ENCODE results near the gene MYH11.

MYH11 gene

DNA sequence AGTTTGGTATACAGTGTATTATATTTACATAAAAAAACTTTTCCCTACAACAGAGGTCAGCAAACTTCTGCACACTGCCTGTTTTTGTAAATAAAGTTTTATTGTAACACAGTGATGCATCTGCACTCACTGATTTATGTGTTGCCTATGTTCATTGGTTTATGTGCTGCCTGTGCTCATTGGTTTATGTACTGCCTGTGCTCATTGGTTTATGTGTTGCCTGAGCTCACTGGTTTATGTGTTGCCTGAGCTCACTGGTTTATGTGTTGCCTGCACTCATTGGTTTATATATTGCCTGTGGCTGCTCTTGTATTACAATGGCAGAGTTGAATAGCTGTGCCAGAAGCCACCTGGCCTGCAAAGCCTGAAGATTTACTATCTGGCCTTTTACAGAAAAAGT is 81.6 kb downstream of the MYH11 start:
- DNase-seq, result no peak

DNA sequence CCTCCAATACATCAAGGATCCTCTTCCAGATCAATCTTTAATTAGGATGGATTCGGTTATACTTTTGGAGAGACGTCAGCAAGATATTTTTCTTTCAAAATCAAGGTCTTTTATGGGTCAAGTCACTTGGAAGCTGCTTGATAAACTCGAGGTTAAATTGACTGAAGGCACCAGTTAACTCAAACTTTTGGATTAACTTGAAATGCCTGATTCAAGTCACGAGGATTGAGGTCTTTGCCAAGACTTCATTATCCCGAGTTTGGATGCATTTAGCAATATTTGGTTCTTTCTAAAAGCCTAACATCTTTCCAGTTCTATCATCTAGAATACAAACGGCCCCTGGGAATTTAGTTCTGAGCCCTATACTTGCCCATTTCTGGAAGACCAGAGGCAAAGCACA is 82.9 kb downstream of the MYH11 start:
- DNase-seq, result no peak

DNA sequence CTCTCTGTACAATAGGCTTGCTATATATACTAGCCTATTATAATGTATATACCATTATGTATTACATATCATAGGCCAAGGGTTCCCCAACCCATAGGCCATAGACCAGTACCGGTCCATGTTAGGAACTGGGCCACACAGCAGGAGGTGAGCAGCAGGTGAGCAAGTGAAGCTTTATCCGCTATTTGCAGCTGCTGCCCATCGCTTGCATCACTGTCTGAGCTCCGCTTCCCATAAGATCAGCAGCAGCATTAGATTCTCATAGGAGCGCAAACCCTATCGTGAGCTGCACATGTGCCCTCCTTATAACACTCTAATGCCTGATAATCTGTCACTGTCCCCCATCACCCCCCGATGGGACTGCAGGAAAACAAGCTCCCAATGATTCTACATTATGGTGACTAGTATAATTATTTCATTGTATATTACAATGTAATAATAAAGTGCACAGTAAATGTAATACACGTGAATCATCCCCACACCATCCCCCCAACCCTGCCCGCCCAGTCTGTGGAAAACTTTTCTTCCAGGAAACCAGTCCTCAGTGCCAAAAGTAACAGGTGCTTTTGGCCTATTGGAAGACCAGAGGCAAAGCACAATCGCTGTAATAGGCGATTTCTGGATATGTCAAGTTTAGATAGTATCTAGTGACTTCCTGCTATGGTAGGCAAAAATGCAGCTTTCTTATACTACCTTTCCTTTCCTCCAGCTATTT is 84.1 kb downstream of the MYH11 start:
- no peak for DNase-seq

DNA sequence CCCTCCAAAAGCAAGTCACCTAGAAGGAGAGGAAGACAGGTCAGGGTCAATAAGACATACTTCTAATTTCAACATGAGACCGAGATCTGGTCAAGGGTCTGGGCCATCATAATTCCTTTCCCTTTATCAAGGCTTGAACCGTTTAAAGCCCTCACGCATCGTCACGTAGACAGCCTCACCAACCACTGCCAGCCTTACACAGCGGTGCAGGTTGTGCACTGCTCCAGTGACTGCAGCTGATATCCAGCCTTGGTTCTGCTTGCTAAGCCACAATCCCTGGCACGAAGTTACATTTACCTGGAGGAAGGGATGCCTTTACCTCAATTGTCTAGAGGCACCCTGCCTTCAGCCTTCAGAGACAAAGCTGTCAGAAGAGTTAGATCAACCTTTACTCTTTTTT is 85.1 kb downstream of the MYH11 start:
- no peak for DNase-seq

DNA sequence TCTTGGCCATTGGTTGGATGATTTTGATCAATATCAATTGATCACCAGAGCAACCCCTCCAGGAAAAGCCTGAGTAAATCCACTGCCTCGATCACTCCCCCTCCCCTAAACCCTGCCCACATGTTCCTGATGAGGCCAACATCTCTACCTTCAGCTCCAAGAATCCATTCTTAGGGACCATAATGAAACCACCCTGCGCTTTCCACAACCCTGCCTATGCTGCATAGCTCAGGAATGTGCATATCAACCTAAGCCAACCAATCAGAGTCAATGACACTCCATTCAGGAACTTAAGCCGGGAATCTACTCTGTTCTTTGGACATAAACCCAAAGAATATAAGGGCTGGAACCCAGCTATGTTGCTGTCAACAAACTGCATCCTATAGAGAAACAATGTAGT is 86.3 kb downstream of the MYH11 start:
- DNase-seq, result no peak

DNA sequence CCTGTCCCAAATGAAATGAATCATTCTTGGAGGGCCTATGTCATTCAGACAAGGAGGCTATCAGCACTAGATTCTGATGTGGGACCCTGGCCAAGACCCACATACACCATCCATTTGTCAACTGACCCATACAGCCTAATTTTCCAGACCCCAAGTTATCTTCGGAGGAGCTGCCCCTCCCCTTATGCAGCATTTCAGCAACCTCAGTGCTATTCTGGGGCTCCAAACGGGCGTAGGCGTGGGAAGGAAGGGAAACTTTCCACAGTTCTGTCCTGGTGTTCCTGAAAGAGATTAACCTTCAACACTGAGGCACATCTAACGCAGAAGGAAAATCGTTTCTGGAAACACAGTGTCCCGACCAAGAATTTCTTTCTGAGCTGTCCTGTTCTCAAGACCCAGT is 86.7 kb downstream of the MYH11 start:
- DNase-seq, result no peak

DNA sequence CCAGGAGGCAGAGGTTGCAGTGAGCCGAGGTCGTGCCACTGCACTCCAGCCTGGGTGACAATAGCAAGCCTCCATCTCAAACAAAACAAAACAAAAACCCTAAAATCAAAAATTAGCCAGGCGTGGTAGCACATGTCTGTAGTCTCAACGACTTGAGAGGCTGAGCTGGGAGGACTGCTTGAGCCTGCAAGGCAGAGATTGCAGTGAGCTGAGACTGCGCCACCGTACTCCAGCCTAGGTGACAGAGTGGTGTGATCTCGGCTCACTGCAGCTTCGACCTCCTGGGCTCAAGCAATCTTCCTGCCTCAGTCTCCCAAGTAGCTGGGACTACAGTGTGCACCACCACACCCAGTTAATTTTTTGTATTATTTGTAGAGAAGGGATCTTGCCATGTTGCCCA is 87.6 kb downstream of the MYH11 start:
- no peak for DNase-seq

DNA sequence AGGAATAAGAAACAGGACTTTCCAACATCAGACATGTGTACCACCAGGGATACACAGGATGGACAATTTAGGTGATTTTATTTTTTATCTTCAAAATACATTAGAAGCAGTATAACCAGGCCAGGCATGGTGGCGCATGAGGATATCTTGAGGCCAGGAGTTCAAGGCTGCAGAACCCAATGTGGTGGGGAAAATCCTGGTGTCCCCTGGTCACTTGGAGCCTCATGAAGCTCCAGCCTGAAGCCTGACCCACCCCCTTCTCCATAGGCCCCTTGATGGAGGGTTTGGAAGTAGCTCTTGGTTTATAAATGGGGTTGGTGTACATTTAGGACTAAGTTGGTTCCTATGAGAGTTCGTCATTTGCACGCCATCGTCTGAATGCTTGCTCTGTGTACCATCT is 88.6 kb downstream of the MYH11 start:
- no peak for DNase-seq

DNA sequence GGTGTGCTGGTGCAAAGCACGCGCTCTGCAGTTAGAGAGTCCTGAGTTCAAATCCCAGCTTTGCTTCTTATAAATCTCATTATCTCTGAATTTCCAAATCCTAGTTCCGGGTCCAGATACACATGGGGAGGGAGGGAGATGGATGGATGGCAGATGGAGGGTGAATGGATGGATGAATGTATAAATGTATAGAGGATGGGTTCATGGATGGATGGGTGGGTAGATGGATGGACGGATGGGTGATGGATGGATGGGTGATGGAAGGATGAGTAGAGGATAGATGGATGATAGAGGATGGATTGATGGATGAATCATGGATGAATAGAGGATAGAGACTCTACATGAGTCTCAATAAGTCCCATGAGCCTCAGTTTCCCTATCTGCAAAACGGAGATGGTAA is 89.9 kb downstream of the MYH11 start:
- no peak for DNase-seq

DNA sequence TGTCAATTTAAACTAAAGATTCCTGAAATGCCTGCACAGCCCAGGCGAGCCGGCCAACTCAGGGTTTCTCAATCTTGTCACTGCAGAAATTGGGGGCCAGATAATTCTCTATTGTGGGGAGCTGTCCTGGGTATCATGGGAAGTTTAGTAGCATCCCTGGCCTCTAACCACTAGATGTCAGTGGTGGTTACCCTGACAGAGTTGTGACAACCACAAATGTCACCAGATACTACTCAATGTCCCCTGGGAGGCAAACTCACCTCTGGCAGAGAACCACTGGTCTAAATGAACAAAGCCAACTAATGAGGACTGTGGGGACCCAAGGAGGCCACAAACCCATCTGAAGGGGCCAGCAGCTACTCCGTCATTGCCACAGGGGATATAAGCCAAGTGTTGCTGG is 90.9 kb downstream of the MYH11 start:
- no peak for DNase-seq

DNA sequence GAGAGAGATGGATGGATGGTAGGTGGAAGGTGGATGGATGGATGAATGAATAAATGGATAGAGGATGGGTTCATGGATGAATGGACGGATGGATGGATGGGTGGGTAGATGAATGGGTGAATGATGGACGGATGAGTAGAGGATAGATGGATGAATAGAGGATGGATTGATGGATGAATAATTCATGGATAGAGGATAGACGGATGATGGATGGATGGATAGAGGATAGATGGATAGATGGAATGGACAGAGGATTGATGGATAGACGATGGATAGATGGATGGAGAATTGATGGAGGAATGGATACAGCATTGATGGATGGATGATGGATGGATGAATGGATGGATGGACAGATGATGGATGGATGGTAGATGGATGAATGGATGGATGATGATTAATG is 91.7 kb downstream of the MYH11 start:
- no peak for DNase-seq

DNA sequence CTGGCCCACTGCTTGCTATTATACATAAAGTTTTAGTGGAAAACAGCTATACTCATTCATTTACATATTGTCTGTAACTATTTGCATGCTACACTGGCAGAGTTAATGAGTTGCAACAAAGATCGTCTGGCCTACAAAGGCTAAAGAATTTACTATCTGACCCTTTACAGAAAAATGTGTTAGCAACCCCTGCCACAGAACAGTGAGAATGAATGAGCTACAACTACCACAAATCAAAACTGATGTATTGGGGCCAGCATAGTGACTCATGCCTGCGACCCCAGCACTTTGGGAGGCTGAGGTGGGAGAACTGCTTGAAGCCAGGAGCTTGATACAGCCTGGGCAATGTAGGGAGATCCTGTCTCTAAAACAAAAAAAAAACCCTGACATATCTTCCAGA is 92.7 kb downstream of the MYH11 start:
- DNase-seq, result no peak

DNA sequence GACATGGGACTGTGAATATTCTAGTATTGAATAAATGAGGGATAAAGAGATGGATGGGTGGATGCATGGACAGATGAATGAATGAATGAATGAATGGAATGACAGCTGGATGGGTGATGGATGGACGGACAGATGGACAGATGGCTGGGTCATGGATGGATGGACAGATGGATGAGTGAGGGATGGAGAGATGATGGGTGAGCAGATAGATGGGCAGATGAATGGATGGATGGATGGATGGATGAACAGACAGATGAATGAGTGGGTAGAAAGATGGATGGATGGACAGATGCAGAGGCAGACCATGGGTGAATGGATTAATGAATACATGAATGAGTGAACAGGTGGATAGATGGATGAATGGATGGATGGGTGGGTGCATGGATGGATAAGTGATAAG is 96.7 kb downstream of the MYH11 start:
- DNase-seq, result no peak

DNA sequence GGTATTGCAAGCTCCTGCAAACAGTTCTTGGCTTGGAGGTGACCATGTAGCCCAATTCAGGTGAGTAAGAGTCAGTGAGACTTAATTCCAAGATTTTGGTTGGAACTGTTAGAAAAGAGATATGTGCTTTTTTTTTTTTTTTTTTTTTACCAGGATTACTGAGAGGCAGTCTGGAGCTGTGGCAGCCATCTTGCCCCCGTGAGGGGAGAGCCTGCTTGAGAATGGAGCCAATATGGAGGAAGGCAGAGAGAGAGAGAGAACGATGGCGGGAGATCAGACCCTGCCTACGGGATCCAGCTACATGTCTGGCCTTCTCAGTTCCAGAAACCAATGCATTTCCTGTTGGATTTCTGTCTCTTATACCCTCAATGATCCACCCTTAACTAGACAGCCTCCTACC is 97.8 kb downstream of the MYH11 start:
- DNase-seq, result no peak

DNA sequence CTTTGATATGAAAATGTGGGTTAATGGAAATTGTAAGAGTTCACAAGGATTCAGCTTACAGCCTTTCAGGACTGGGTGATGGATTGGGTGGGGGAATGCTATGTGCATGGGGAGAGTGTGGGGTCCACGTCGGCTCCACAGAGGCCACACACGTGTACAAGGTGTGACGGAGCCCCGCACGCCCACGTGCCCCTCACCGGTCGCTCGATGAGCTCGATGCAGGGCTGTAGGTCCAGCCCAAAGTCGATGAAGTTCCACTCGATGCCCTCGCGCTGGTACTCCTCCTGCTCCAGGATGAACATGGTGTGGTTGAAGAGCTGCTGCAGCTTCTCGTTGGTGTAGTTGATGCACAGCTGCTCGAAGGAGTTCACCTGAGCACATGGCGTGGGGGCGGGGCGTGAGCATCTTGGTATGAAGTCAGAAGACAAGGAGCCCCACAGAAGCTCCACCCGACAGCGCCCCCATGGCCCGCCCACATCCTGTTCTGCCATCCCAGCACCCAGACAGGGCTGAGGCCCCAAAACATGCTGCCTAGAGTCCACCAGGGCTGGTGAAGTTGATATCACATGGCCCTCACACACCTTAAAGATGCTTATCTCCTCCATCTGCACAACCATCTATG is 99.1 kb downstream of the MYH11 start:
- DNase-seq, result no peak

DNA sequence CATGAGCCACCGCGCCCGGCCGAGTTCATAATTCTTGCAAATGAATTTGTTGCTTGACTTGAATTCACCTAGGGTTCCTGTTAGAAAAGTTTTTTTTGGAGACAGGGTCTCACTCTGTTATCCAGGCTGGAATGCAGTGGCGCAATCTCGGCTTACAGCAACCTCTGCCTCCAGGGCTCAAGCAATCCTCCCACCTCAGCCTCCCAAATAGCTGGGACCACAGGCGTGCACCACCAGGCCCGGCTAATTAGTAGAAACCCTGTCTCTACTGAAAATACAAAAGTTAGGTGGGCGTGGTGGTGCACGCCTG is 99.8 kb downstream of the MYH11 start:
- no peak for DNase-seq

DNA sequence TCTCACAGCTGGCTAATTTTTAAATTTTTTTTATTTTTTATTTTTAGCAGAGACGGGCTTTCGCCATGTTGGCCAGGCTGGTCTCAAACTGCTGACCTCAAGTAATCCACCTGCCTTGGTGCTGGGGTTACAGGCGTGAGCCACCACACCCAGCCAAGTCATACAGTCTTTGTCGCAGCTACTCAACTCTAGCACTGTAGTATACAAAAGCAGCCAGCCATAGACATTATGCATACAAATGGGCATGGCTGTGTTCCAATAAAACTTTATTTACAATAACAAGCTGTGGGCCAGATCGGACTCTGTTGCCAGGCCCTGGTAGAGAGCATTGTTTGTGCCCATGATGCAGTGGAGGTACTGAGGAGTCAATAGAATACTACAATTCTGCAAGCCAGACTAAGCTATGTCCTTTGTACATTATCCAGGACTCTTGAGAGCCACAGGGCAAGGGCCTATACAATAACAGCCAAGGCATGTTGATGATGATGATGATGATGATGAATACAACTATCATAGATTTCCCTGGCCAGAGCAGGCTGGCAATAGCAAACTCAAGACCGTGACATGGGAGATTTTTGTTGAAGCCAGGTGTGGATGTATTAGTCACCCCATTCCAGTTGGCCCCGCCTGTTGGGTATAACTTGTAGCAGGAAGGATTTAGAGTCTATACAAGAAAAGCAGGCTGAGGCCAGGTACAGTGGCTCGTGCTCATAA is 101.8 kb downstream of the MYH11 start:
- DNase-seq, result no peak

DNA sequence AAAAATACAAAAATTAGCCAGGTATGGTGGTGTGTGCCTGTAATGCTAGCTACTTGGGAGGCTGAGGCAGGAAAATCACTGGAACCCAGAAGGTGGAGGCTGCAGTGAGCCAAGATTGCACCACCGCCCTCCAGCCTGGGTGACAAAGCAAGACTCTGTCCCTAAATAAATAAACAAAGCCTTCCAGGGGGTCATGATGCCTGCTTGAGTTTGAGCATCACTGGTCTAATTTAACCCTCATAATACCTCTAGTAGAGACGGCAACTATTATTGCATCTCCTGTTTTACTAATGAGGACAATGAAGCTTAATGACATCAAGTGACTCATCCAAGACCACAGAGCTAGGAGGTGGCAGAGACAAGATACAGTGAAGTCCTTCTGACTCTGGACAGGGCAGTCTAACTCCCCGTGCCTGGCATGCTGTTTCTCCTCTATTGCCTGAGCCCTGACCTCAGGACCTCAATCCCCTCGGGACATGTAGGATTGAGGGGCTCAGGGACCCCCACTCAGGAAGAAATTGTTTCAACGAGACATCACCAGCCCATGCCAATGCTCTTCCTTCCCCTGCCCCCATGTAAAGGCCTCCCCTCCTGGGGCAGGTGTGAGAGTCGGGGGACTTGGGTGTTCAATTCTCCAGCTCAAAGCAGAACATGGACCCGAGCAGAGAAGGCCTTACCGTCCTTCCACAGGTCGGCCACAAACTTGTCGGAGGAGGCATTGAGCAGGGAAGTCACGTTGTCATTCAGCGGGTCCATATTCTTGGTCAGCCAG is 103.9 kb downstream of the MYH11 start:
- no peak for DNase-seq

DNA sequence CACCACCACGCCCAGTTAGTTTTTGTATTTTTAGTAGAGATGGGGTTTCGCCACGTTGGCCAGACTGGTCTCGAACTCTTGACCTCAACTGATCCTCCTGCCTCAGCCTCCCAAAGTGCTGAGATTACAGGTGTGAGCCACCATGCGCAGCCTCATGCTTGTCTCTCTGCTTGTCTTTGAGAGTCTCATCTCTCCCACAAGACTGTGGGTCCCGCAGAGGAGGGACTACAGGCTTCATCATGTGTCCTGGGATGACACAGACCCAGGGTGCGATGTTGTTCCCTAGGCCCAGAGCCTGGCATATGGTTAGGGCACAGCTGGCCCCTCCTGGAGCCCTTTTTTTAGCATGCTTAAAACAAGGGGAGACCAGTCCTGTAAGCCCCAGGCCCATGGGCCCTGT is 104.9 kb downstream of the MYH11 start:
- no peak for DNase-seq

DNA sequence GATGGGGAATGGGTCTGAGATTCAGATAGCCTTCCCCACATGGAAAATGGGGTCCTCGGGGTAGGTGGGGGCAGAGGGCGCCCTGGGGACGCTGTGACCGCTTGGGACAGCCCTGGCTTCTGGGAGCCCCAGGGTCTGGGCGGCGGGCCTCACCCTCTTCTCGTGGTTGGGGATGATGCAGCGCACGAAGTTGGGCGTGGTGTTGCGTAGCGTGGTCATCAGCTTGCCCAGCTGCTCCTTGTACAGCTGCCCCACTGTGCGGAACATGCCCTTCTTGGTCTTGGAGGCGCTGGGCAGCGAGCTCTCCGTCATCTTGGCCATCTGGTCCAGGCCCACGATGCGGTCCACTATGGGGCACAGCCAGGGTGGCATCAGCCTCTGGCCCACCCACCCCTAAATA is 106.8 kb downstream of the MYH11 start:
- DNase-seq, result no peak

DNA sequence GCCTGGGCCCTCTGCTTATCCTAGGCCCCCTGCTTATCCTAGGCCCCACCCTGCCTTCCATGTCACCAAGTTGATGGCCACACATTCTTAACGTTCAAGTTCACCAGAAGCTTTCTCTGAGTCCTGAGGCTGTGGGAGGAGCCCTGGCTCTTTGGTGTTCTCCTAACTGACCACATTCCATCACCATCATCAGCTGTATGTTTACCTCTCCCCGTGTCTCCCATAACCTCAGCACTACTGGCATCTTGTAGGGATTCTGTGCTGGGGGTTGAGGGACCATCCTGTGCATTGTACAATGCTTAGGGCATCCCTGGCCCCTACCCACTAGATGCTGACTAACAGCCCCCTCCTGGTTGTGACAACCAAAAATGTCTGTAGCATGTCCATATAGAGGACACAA is 107.5 kb downstream of the MYH11 start:
- DNase-seq, result no peak

DNA sequence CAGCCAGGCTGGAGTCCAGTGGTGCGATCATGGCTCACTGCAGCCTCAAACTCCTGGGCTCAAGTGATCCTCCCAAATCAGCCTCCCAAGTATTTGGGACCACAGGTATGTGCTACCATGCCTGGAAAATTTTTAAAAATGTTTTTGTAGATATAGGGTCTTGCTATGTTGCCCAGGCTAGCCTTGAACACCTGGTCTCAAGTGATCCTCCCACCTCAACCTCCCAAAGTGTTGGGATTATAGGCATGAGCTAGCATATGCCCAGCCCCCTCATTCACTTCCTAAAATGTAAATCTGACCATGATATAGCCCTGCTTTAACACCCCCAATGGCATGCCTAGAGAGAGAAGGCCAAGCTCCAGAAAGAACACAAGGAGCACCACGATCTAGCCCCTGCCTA is 108.2 kb downstream of the MYH11 start:
- DNase-seq, result no peak

DNA sequence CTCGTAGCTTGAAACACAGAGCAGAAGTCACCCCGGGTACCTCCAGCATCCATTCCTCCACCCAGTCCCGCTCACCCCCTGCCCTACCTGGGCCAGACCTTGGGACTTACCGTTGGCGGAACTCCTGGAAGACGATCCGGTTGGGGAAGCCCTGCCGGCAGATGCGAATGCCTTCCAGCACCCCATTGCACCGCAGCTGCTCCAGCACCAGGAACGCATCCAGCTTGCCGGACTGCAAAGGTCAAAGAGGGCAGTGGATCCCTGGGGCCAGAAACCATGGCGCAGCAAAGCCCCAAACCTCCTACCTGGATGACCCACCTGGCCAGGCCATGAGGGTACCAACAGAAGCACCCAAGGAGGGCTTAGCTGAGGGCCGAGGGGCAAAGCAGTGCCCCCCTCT is 108.9 kb downstream of the MYH11 start:
- no peak for DNase-seq

DNA sequence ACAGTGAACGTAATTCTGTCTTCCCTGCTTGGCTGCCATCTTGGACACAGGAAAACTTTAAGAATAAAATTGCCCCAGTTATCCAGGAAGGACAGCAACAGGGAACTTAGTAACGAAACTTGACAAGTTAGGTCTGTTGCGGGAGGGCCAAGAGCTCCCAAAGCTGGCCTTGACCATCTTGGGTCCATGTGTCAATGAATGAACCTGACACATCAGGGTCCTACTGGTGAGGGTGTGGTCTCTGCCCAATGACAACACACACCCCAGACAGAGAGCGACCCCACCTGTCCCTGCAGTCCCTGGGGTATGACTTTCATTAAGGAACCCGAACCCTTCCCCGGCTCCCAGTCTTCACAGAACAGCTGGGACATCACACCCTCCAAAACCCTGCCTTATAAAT is 110.5 kb downstream of the MYH11 start:
- DNase-seq, result no peak

All from activated CD8-positive, alpha-beta memory T cell treated with anti-CD3 and anti-CD28 coated beads, Interleukin-2, amount 50 U/mL, for 48 hours (primary cell).